Naive B cell (primary cell): ENCODE results near the gene CT45A6. TPM values are rescaled to one million over a fixed set of nuclear protein-coding genes. Genes with fewer than 3 reads are reported as not detected.
"Not testable (repeated sequence)": the region's sequence is repeated elsewhere in the genome, so short reads cannot be mapped to it uniquely, and the experiment has no call there.

ENCODE experiments used
- ATAC-seq, 2 donors: fragments of 150-1000 bp; cut with Tn5 transposase; 2 replicates each; pipeline ENCODE4 v1.10.0; 2021; ENCODE audit warnings: low read depth in 2 of 2, mild to moderate bottlenecking in 2 of 2, moderate library complexity in 2 of 2
- DNase-seq: peaks from one replicate; pipeline ENCODE4 v3.0.0; 2022
- H3K27ac Mint-ChIP-seq, 6 donors: one replicate each; pipeline ENCODE4 v1.8.0; 2020 to 2022; ENCODE audit warnings: mild to moderate bottlenecking in 6 of 6, mixed read lengths in 6 of 6, moderate library complexity in 5 of 6, inconsistent platforms in 2 of 6
- H3K27me3 Mint-ChIP-seq, 3 donors: one replicate each; pipeline ENCODE4 v1.8.0; 2021 to 2022; ENCODE audit warnings: mixed read lengths in 3 of 3, mild to moderate bottlenecking in 1 of 3
- H3K36me3 Mint-ChIP-seq, 2 donors: one replicate each; pipeline ENCODE4 v1.8.0; 2020 to 2022; ENCODE audit warnings: mixed read lengths in 2 of 2, inconsistent platforms in 1 of 2, mild to moderate bottlenecking in 1 of 2
- H3K4me1 Mint-ChIP-seq, 3 donors: one replicate each; pipeline ENCODE4 v1.8.0; 2020 to 2022; ENCODE audit warnings: mixed read lengths in 3 of 3, inconsistent platforms in 1 of 3, mild to moderate bottlenecking in 1 of 3, moderate library complexity in 1 of 3
- H3K4me3 Mint-ChIP-seq, 8 donors: one replicate each; pipeline ENCODE4 v1.8.0; 2020 to 2022; ENCODE audit warnings: mild to moderate bottlenecking in 8 of 8, mixed read lengths in 8 of 8, moderate library complexity in 8 of 8, inconsistent platforms in 2 of 8
- H3K9me3 Mint-ChIP-seq, 7 donors: one replicate each; pipeline ENCODE4 v1.8.0; 2020 to 2022; ENCODE audit warnings: mixed read lengths in 7 of 7, mild to moderate bottlenecking in 5 of 7, inconsistent platforms in 2 of 7, moderate library complexity in 1 of 7
- polyA plus RNA-seq, 6 donors: library from polyadenylated mRNA; unstranded; fragments of 300-500 nt; fragmentation: Illumina TruSeq; gene quantifications; one replicate each; pipeline ENCODE4 v1.2.3, GENCODE V29; 2021; ENCODE audit warnings: low read depth in 6 of 6

CT45A6 gene, protein sequence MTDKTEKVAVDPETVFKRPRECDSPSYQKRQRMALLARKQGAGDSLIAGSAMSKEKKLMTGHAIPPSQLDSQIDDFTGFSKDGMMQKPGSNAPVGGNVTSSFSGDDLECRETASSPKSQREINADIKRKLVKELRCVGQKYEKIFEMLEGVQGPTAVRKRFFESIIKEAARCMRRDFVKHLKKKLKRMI
- polyA plus RNA-seq, result not detected

DNA sequence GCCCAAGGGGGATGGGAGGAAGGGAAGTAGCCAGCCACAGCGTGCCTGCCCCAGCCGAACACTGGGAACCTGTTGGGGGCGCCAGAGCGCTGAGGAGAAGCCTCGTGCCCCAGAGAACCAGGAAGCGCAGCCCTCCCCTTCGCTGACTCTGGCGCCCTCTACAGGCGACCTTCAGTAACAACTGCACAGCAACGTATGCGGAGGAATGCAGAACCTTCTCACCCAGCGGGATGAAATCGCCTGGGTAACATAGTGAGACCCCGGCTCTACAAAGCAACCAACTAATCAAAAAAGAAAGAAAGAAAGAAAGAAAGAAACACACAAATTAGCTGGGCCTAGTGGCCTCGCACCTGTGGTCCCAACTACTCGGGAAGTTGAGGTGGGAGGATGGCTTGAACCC lies at the start of gene CT45A6:
TSS of gene CT45A6 (minus strand) at position 101 of the 400 bp plus-strand sequence. CDS start 3,794 bp downstream, outside the sequence.
- not testable (repeated sequence) for H3K36me3 Mint-ChIP-seq, H3K4me3 Mint-ChIP-seq, DNase-seq, H3K9me3 Mint-ChIP-seq, H3K27ac Mint-ChIP-seq, H3K27me3 Mint-ChIP-seq, ATAC-seq, H3K4me1 Mint-ChIP-seq

DNA sequence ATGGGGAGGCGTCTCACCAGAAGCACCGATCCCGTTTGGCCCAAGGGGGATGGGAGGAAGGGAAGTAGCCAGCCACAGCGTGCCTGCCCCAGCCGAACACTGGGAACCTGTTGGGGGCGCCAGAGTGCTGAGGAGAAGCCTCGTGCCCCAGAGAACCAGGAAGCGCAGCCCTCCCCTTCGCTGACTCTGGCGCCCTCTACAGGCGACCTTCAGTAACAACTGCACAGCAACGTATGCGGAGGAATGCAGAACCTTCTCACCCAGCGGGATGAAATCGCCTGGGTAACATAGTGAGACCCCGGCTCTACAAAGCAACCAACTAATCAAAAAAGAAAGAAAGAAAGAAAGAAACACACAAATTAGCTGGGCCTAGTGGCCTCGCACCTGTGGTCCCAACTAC lies 34.6 kb upstream of the CT45A6 start, which contains the start of gene CT45A7:
TSS of gene CT45A7 (minus strand) at position 101 of the 400 bp plus-strand sequence. CDS start 3,747 bp downstream, outside the sequence.
- H3K4me1 Mint-ChIP-seq, H3K9me3 Mint-ChIP-seq, H3K36me3 Mint-ChIP-seq, H3K4me3 Mint-ChIP-seq, H3K27ac Mint-ChIP-seq, ATAC-seq, DNase-seq, H3K27me3 Mint-ChIP-seq: not testable (repeated sequence)

DNA sequence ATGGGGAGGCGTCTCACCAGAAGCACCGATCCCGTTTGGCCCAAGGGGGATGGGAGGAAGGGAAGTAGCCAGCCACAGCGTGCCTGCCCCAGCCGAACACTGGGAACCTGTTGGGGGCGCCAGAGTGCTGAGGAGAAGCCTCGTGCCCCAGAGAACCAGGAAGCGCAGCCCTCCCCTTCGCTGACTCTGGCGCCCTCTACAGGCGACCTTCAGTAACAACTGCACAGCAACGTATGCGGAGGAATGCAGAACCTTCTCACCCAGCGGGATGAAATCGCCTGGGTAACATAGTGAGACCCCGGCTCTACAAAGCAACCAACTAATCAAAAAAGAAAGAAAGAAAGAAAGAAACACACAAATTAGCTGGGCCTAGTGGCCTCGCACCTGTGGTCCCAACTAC lies 17.3 kb upstream of the CT45A6 start, which contains the start of gene CT45A2:
TSS of gene CT45A2 (minus strand) at position 101 of the 400 bp plus-strand sequence. CDS start 3,747 bp downstream, outside the sequence.
- H3K27me3 Mint-ChIP-seq, H3K4me3 Mint-ChIP-seq, ATAC-seq, DNase-seq, H3K9me3 Mint-ChIP-seq, H3K36me3 Mint-ChIP-seq, H3K4me1 Mint-ChIP-seq, H3K27ac Mint-ChIP-seq: not testable (repeated sequence)

DNA sequence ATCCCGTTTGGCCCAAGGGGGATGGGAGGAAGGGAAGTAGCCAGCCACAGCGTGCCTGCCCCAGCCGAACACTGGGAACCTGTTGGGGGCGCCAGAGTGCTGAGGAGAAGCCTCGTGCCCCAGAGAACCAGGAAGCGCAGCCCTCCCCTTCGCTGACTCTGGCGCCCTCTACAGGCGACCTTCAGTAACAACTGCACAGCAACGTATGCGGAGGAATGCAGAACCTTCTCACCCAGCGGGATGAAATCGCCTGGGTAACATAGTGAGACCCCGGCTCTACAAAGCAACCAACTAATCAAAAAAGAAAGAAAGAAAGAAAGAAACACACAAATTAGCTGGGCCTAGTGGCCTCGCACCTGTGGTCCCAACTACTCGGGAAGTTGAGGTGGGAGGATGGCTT lies 17.2 kb downstream of the CT45A6 start, which contains the start of gene CT45A5:
TSS of gene CT45A5 (minus strand) at position 101 of the 400 bp plus-strand sequence. CDS start 3,774 bp downstream, outside the sequence.
- not testable (repeated sequence) for H3K9me3 Mint-ChIP-seq, ATAC-seq, DNase-seq, H3K4me1 Mint-ChIP-seq, H3K27me3 Mint-ChIP-seq, H3K4me3 Mint-ChIP-seq, H3K27ac Mint-ChIP-seq, H3K36me3 Mint-ChIP-seq

DNA sequence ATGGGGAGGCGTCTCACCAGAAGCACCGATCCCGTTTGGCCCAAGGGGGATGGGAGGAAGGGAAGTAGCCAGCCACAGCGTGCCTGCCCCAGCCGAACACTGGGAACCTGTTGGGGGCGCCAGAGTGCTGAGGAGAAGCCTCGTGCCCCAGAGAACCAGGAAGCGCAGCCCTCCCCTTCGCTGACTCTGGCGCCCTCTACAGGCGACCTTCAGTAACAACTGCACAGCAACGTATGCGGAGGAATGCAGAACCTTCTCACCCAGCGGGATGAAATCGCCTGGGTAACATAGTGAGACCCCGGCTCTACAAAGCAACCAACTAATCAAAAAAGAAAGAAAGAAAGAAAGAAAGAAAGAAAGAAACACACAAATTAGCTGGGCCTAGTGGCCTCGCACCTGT lies 34.5 kb downstream of the CT45A6 start, which contains the start of gene CT45A3:
TSS of gene CT45A3 (minus strand) at position 101 of the 400 bp plus-strand sequence. CDS start 3,747 bp downstream, outside the sequence.
- not testable (repeated sequence) for H3K27me3 Mint-ChIP-seq, H3K4me1 Mint-ChIP-seq, H3K36me3 Mint-ChIP-seq, H3K9me3 Mint-ChIP-seq, DNase-seq, H3K4me3 Mint-ChIP-seq, ATAC-seq, H3K27ac Mint-ChIP-seq

DNA sequence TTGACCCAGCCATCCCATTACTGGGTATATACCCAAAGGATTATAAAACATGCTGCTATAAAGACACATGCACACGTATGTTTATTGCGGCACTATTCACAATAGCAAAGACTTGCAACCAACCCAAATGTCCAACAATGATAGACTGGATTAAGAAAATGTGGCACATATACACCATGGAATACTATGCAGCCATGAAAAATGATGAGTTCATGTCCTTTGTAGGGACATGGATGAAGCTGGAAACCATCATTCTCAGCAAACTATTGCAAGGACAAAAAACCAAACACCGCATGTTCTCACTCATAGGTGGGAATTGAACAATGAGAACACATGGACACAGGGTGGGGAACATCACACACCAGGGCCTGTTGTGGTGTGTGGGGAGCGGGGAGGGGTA lies 57.8 kb downstream of the CT45A6 start:
- H3K27ac Mint-ChIP-seq, ATAC-seq, H3K4me3 Mint-ChIP-seq, H3K27me3 Mint-ChIP-seq, H3K36me3 Mint-ChIP-seq, DNase-seq, H3K9me3 Mint-ChIP-seq, H3K4me1 Mint-ChIP-seq: not testable (repeated sequence)

Other genes with a start within 250 kb of the CT45A6 start
- not detected for gene CT45A1, start 89.1 kb downstream of the CT45A6 start, polyA plus RNA-seq
- not detected for gene CT45A3, start 34.6 kb downstream of the CT45A6 start, polyA plus RNA-seq
- not detected for gene CT45A5, start 17.3 kb downstream of the CT45A6 start, polyA plus RNA-seq
- not detected for gene CT45A2, start 17.2 kb upstream of the CT45A6 start, polyA plus RNA-seq
- not detected for gene CT45A7, start 34.5 kb upstream of the CT45A6 start, polyA plus RNA-seq
- gene CT45A8, start 51.8 kb upstream of the CT45A6 start, polyA plus RNA-seq, result not detected
- gene CT45A9, start 69.0 kb upstream of the CT45A6 start, polyA plus RNA-seq, result not detected
- gene CT45A10, start 90.7 kb upstream of the CT45A6 start, polyA plus RNA-seq, result not detected
- not detected for gene SAGE1, start 90.9 kb upstream of the CT45A6 start, polyA plus RNA-seq
- gene MMGT1, start 171.2 kb upstream of the CT45A6 start, polyA plus RNA-seq, result 10 to 100 TPM in 3 of 6 donors, 1 to 10 TPM in 3; 7.6 to 11.5 (median 10.4) TPM
- 10 to 100 TPM in 4 of 6 donors, 1 to 10 TPM in 2; 9.2 to 18.8 (median 10.7) TPM for gene SLC9A6, start 182.6 kb upstream of the CT45A6 start, polyA plus RNA-seq